ENCODE results near the gene RASAL3. TPM values are rescaled to one million over a fixed set of nuclear protein-coding genes. Genes with fewer than 3 reads are reported as not detected.
A peak's percentile ranks its signal among the peaks of the same experiment; 100 is the strongest.

Gene RASAL3
- total RNA-seq, 1 donor from 2014 or later = 0.05 TPM

DNA sequence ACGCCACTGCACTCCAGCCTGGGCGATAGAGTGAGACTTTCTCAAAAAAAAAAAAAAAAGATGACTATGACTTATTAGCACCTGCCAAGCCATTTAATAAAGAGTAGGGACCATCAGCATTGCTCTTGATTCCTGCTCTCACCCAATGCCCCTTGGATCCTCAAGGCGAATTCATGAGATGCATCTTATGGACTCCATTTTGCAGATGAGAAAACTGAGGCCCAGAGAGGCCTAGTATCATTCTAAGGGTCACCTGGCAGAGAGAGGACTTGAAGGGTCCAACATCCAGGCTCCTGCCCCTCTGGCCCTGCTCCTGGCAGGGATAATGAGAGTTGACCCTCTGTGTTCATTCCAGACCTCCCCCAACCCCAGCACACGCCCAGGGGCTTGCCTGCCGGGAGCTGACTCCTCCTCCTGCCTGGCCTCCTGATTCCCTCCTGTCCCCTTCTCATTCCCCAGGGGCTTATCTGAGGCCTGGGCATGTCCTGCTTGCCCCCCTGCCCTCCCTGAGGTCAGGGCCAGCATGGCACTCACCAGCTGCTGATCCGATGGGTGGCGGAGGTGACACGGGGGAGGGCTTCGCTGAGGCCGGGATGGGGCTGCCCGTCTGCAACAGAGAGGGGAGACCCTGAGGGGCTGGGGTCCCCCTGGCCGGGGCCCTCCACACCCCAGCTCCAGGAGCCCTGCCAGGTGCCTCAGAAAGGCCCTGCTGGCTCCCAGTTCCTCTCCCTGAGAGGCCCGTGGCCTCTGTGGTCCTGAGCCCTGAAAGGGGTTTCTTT is 22.0 kb downstream of the RASAL3 start:
- peak; percentile 87 for DNase-seq (ENCODE audit: low spot score)
- Mint-ChIP-seq H3K36me3 (ENCODE audit: low read depth) (no peaks in the 10 kb centered on the region), H3K27me3 (ENCODE audit: low read depth) (no peaks in the 10 kb centered on the region), H3K4me1 (ENCODE audit: low read depth) (no peaks in the 10 kb centered on the region), H3K27ac (ENCODE audit: unreplicated experiment) (no peak overlapping the region), H3K4me3 (ENCODE audit: unreplicated experiment) (no peak overlapping the region), H3K9me3 (ENCODE audit: low read depth) (no peaks in the 10 kb centered on the region)
- TF ChIP-seq, protein P1, sequence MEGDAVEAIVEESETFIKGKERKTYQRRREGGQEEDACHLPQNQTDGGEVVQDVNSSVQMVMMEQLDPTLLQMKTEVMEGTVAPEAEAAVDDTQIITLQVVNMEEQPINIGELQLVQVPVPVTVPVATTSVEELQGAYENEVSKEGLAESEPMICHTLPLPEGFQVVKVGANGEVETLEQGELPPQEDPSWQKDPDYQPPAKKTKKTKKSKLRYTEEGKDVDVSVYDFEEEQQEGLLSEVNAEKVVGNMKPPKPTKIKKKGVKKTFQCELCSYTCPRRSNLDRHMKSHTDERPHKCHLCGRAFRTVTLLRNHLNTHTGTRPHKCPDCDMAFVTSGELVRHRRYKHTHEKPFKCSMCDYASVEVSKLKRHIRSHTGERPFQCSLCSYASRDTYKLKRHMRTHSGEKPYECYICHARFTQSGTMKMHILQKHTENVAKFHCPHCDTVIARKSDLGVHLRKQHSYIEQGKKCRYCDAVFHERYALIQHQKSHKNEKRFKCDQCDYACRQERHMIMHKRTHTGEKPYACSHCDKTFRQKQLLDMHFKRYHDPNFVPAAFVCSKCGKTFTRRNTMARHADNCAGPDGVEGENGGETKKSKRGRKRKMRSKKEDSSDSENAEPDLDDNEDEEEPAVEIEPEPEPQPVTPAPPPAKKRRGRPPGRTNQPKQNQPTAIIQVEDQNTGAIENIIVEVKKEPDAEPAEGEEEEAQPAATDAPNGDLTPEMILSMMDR (IDR thresholded peaks at IDR 0.05) = no peak

DNA sequence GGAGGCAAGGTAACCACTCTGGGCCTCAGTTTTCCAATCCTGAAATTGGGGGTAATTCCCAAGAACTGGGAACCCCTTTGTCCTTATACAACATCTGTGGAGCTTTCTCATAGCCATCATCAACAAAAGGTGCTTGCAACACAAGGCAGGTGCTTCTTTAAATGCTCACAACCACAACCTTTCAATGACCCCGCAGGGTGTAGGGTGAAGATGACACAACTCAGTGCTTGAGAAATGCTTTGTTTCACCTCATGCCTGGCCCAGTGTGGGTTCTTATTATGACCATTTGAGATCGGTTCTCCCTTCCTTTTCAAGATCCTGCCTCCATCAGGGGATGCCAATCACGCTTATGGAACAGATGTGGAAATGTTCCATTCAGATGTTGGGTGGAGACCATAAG is 23.0 kb downstream of the RASAL3 start:
- TF ChIP-seq, protein P1 (IDR thresholded peaks at IDR 0.05) = no peak
- Mint-ChIP-seq H3K36me3 (ENCODE audit: low read depth) (peaks cover 1% of the 10 kb centered on the region), H3K27me3 (ENCODE audit: low read depth) (no peaks in the 10 kb centered on the region), H3K4me3 (ENCODE audit: unreplicated experiment) (no peak overlapping the region), H3K9me3 (ENCODE audit: low read depth) (no peaks in the 10 kb centered on the region), H3K4me1 (ENCODE audit: low read depth) (no peaks in the 10 kb centered on the region), H3K27ac (ENCODE audit: unreplicated experiment) (no peak overlapping the region)
- no peak for DNase-seq (ENCODE audit: low spot score)

DNA sequence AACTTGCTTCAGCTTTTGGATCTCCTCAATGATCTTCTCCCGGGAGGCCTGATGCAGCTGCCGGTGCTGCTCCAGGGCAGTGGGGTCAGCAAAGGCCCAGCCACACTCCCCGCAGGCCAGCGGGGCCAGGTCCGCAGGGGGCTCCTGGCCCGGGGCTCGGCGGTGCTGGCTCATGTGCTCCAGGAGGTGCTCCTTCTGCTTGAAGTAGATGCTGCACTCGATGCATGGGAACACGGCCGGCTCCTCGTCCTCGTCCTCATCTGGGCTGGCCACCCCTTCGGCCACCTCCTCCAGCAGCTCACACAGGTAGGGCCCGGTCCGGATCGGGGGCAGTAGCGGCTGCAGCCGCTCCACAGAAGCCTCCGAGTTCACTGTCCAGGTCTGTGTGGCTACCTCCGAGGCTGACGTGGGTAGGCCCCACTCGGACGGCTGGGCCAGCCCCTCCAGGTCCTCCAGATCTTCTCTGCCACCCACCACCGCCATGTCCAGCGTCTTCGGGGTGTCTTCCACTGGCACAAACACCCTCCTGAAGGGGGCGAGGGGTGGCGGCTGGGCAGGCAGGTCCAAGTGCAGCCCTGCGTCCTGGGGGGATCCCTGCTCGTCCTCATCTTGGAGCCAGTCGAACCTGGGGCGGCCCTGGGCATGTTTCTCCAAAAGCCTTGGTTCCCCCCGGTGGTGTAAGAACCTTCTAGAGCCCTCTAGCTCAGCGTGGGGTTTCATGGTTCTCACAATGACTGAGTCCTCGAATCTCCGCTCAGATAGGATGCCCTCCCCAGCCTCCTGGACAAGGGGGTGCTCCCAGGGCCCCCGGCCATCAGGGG is 24.3 kb downstream of the RASAL3 start:
- Mint-ChIP-seq H3K27me3 (ENCODE audit: low read depth) (no peaks in the 10 kb centered on the region), H3K36me3 (ENCODE audit: low read depth) (peaks cover 2% of the 10 kb centered on the region), H3K4me3 (ENCODE audit: unreplicated experiment) (no peak overlapping the region), H3K9me3 (ENCODE audit: low read depth) (no peaks in the 10 kb centered on the region), H3K27ac (ENCODE audit: unreplicated experiment) (no peak overlapping the region), H3K4me1 (ENCODE audit: low read depth) (no peaks in the 10 kb centered on the region)
- TF ChIP-seq, protein P1 (IDR thresholded peaks at IDR 0.05) = no peak
- no peak for DNase-seq (ENCODE audit: low spot score)

DNA sequence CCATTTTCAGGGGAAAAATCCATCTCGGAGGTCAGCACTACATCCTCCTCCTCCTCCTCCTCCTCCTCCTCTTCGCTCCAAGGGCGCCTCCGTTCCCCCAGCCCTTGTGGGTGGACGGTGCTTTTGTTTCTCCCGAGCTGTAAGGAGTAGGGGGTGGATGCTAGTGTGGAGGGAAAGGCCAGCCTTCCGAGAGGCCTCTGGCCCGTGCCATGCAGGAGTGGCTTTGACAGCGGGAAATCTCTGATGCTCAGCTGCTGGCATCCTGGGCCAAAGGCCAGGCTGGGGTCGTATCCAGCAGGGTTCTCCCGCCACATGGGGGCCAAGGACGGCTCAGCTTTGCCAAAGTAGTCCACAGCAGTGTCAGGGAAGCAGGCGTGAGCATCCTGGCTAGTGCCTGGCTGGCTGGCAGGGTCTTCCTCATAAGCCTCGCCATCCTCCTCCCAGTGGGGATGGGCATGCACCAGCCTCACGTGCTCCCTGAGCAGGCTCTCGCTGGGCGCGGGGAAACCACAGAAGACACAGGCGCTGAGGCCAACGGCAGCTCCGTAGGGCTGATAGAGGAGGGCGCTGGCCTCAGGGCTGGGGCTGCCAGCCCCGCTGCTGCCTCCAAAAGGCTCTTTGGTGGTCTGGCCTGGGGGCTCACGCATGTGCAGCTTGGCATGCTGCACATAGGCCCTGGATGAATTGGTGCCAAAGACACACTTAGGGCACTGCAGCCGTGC is 25.1 kb downstream of the RASAL3 start:
- TF ChIP-seq, protein P1 (IDR thresholded peaks at IDR 0.05) = no peak

DNA sequence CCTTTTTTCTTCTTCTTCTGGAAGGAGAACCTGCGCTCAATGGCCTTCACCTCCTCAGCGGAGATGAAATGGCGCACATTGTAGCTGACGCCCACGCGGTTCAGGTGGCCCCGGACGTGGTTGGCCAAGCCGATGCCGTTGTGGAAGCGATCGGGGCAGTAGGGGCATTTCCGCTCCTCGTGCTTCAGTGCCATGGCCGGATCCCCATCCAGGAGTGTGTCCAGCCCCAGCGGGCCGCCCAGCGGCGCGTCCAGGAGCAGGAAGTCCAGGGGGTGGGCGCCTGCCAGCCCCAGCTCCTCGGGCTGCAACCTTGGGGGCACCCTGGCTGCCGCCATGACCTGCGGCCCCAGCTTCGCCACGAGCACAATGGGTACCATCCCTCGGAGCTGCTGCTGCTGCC is 25.8 kb downstream of the RASAL3 start:
- H3K27me3 Mint-ChIP-seq (ENCODE audit: low read depth) = no peaks in the 10 kb centered on the region
- H3K36me3 Mint-ChIP-seq (ENCODE audit: low read depth) = peaks cover 2% of the 10 kb centered on the region
- H3K27ac Mint-ChIP-seq (ENCODE audit: unreplicated experiment) = no peak overlapping the region
- no peak for DNase-seq (ENCODE audit: low spot score)
- H3K9me3 Mint-ChIP-seq (ENCODE audit: low read depth) = no peaks in the 10 kb centered on the region
- no peak overlapping the region for H3K4me3 Mint-ChIP-seq (ENCODE audit: unreplicated experiment)
- H3K4me1 Mint-ChIP-seq (ENCODE audit: low read depth) = peaks cover 2% of the 10 kb centered on the region
- TF ChIP-seq, protein P1 (IDR thresholded peaks at IDR 0.05) = no peak

More for the DNA sequence above, 25.1 kb downstream of the RASAL3 start:
- no peaks in the 10 kb centered on the region for H3K27me3 Mint-ChIP-seq (ENCODE audit: low read depth)
- peaks cover 2% of the 10 kb centered on the region for H3K36me3 Mint-ChIP-seq (ENCODE audit: low read depth)
- no peak for DNase-seq (ENCODE audit: low spot score)
- H3K27ac Mint-ChIP-seq (ENCODE audit: unreplicated experiment) = no peak overlapping the region
- no peak overlapping the region for H3K4me3 Mint-ChIP-seq (ENCODE audit: unreplicated experiment)
- H3K9me3 Mint-ChIP-seq (ENCODE audit: low read depth) = no peaks in the 10 kb centered on the region
- H3K4me1 Mint-ChIP-seq (ENCODE audit: low read depth) = no peaks in the 10 kb centered on the region
